BJ (cell line): ENCODE results near the gene SSTR1. TPM values are rescaled to one million over a fixed set of nuclear protein-coding genes. Genes with fewer than 3 reads are reported as not detected.
A peak's percentile ranks its signal among the peaks of the same experiment; 100 is the strongest.

Source experiments
- CTCF ChIA-PET: fragments of 350-600 bp; formaldehyde crosslinking; extraction: SDS; loops from one replicate; lab custom pipeline; 2021; ENCODE audit warnings: antibody characterized with exemption, inconsistent platforms; lab: Yijun Ruan, JAX
- POLR2A ChIA-PET: fragments of 300-600 bp; sonication (Branson Sonifier 250); formaldehyde crosslinking; extraction: SDS; loops from one replicate; lab custom pipeline; 2021; ENCODE audit warnings: antibody characterized with exemption; lab: Charles Lee
- DNase-seq: peaks from one replicate; pipeline ENCODE4 v3.0.0-alpha.2; 2011; ENCODE audit warnings: low read depth
- H3K27me3 ChIP-seq: 2 replicates; pipeline ENCODE4 v1.6.0; 2011; ENCODE audit warnings: low read length; ENCODE audit not compliant: control insufficient read depth, insufficient read depth
- H3K36me3 ChIP-seq: 2 replicates; pipeline ENCODE4 v1.5.1; 2011; ENCODE audit warnings: low read length; ENCODE audit not compliant: control insufficient read depth, insufficient read depth
- H3K4me3 ChIP-seq: 2 replicates; pipeline ENCODE4 v1.5.1; 2011; ENCODE audit warnings: low read depth, mild to moderate bottlenecking, control low read depth, low read length
- CTCF ChIP-seq: IDR thresholded peaks from 2 replicates; pipeline ENCODE4 v1.5.1; 2011; ENCODE audit warnings: low read depth, mild to moderate bottlenecking, control low read depth, inconsistent platforms, low read length, moderate library complexity; ENCODE audit not compliant: insufficient read depth
- polyA plus RNA-seq: library from polyadenylated mRNA; depleted of rRNA; stranded (reverse); fragments of >200 nt; gene quantifications from 2 replicates; pipeline ENCODE4 v1.2.3, GENCODE V29; 2011

The SSTR1 gene
- polyA plus RNA-seq, 1 experiment, result 55.9 TPM

- no peak for DNase-seq
- Histone ChIP-seq H3K27me3 (no peaks in the 10 kb centered on the region), H3K36me3 (no peaks in the 10 kb centered on the region), H3K4me3 (no peak overlapping the region)
- ChIA-PET CTCF (no interaction called here), POLR2A (no interaction called here)
- TF ChIP-seq CTCF, result no peak
Measured at GRCh38 chr14:38238332-38238731, 30.6 kb downstream of the SSTR1 start.

GRCh38 chr14:38238878-38239277 is 31.2 kb downstream of the SSTR1 start:
- no peak for DNase-seq
- Histone ChIP-seq H3K4me3 (no peak overlapping the region), H3K36me3 (no peaks in the 10 kb centered on the region), H3K27me3 (no peaks in the 10 kb centered on the region)
- ChIA-PET CTCF (no interaction called here), POLR2A (no interaction called here)
- no peak for TF ChIP-seq CTCF

GRCh38 chr14:38243696-38244240 is 36.1 kb downstream of the SSTR1 start:
- POLR2A ChIA-PET, result no interaction called here
- no peak for TF ChIP-seq CTCF
- Histone ChIP-seq H3K36me3 (no peaks in the 10 kb centered on the region), H3K27me3 (no peaks in the 10 kb centered on the region), H3K4me3 (no peak overlapping the region)
- CTCF ChIA-PET, result interaction anchor here (0.8 kb wide), 1 partner anchor 12 kb away, joined by 3 read pairs; no protein-coding TSS in a partner anchor
- DNase-seq, result no peak

GRCh38 chr14:38248321-38249028 is 40.8 kb downstream of the SSTR1 start:
- no peaks in the 10 kb centered on the region for H3K36me3 ChIP-seq
- ChIA-PET CTCF (interaction anchor here (1.0 kb wide), 1 partner anchor 39 kb away, joined by 4 read pairs; no protein-coding TSS in a partner anchor), POLR2A (no interaction called here)
- peak; percentile 22; the same call in 1 of the 2 replicates for TF ChIP-seq CTCF
- no peak for DNase-seq
- no peaks in the 10 kb centered on the region for H3K27me3 ChIP-seq
- H3K4me3 ChIP-seq, result no peak overlapping the region

GRCh38 chr14:38250331-38250730 is 42.6 kb downstream of the SSTR1 start:
- Histone ChIP-seq H3K27me3 (0 out of 2 replicates have a peak, but pooled peaks cover 1% of the 10 kb centered on the region), H3K4me3 (no peak overlapping the region), H3K36me3 (no peaks in the 10 kb centered on the region)
- ChIA-PET POLR2A (no interaction called here), CTCF (no interaction called here)
- DNase-seq, result no peak
- no peak for TF ChIP-seq CTCF
